Kasumi-1 (cell line): Measurements from ENCODE around the gene KLF11.
A peak's percentile ranks its signal among the peaks of the same experiment; 100 is the strongest.
"Not testable (repeated sequence)": the region's sequence is repeated elsewhere in the genome, so short reads cannot be mapped to it uniquely, and the experiment has no call there.

Experiments used
- DNase-seq, 2 experiments: peaks; one replicate each; lab custom pipeline; 2025; lab: John Stamatoyannopoulos, UW

The KLF11 gene

DNA sequence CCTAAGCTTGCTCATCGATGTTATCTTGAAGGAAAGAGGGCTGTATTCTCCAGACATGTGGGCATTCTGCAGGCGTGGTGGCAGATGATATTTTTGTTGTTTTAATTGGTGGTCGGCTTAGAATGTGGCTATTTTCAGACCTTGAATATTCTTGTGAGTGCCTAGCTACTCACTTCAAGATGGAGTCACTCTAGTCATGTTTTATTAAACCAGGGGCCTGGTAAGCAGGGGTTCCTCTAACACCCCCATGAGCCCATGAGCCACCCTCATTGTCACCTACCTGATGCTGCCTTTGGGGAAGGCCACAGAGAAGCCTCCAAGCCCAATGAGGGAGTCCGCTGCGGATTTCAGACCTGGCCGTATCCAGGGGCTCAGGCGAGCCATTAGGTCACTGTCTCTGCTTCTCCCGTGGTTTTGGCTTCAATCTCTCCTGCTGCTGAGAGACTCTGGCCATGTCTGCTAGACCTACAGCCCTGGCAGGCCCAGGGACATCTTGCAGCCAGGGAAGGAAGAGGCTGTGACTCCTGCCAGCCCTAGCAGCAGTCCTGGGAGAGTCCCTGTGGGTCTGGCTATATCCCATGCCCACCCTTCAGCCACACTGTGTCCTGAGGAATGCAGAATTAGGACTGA is 16.3 kb upstream of the KLF11 start:
- no peak for DNase-seq

DNA sequence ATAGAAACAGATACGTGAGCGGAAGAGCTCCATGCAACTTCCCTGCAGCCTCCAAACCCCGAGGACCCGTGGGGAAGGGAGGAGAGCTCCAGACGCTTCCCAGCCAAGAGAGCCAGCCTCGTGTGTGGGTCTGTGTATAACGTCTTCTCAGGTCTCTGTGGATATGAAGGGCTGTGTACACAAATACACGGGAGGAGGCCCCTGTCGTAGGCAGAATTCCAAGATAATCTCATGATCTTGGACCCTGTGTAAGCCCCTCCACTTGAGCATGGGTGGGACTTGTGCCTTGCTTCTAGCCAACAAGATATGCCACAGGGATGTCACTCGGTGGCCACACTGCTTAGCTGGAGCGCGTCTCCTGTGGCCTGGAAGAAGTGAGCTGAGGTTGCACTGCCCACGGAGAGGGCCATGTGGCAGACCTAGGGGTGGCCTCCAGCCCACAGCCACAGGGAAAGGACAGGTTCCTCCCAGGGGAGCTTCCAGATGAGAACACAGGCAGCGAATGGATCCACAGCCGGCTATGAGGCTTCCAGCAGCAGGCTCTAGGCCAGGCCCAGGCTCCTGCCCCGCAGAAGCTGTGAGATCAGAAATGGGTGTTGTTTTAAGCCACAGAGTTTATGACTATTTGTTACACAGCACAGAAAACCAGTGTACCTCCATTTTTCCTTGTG is 15.6 kb upstream of the KLF11 start:
- DNase-seq = no peak

DNA sequence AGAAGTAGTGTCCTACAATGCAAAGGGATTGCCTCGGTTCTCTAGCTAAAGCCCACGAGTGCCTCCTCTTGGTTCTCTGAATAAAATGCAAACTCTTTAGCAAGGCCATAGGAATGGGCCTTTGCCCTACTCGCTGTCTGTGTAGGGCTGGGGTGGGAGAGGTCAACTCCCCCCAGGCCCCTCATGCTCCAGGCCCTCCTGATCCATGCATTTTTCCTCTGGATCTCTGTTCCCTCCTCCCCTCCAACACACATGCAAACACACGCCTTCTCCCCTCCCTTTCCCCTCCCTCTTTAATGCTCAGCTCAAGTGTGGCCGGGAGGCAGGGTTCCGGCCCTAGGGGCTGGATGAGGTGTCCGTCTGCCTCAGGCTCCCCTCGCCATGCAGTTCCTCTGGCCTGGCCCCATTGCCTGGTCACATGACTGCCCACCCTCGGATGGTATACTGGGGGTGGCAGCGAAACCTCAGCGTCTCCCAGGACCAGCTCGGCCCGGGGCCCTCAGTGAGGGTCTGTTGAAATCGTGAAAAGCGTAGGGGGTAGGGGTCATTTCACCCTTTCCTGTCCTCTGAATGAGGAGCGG is 14.9 kb upstream of the KLF11 start:
- DNase-seq = no peak

DNA sequence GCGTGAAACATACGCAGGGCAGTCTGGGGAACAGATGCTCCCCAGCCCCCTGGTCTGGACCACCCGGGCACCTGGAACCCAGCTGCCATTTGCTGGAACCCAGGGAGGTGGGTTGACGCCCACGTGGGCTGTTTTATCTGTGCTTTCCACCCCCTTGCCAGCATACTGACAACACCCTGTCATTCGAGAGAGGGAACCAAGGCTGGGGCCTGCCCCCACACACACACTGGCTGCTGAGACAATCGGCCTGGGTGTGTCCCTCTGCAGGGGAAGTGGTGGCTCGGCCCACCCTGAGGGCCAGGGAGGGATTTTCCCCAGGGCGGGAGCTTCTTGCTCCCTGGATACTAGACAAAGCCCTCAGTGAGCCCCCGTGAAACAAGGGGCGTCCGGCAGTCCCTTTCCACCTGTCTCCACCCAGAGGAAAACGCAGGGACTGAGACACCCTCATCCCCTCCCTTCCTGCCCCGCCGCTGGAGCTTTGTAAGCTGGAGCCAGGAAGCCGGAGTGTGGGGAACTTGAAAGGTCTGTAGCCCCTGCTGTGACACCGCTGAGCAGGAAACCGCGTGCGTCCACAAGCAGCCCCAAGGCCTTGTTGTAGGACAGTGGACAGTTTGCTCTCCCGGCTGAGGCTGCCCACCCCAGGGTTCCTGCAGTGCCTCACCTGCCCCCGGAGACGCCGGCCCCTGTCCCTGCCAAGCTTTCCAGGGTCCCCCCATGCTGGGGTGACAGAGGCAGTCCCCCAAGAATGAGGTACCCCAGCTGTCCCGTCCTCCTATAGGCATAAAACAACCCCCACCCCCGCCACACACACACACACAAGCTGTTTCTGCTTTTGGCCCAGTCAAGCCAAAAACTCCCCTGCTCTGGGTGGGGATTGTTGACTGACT is 14.1 kb upstream of the KLF11 start:
- DNase-seq = peak; percentile 76 to 80

DNA sequence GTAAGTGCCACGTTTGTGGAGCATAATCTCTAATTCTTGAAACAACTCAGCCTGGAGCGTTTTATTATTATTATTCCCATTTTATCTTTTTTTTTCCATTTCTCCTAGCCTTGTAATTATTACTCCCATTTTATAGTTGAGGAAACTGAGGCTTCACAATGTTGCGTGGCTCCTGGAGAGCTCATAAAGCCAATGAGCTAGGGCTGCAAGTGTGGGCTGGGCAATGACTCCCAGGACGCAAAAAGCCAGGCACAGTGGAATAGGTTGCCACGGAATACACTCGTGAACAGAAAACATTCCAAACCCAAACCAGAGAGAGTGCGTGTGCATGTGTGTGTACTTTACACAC is 13.5 kb upstream of the KLF11 start:
- DNase-seq = no peak

DNA sequence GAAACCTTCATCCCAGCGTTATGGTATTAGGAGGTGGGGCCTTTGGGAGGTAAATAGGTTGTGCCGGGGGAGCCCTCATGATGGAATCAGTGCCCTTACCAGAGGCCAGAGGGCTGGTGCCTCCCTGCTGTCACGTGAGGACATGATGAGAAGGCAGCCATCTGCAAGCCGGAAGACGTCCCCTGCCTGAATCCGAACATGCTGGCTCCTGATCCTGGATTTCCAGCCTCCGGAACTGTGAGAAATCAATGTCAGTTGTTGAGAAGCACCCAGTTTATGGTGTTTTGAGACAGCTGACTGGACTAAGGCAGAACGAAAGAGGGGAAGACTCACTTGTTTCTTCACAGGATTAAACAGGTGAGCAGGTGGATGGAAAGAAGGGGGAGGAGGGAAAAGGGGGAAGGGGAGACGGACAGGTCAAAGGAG is 13.0 kb upstream of the KLF11 start:
- no peak for DNase-seq

DNA sequence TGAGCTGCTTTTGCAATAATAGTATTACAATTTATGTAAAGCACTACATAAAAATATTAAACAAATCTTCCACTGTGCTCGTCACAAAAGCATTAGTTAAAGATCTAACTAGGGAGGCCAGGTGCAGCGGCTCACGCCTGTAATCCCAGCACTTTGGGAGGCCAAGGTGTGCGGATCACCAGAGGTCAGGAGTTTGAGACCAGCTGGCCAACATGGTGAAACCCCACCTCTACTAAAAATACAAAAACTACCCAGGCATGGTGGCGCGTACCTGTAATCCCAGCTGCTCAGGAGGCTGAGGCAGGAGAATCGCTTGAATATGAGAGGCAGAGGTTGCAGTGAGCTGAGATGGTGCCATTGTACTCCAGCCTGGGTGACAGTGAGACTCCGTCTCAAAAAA is 12.6 kb upstream of the KLF11 start:
- DNase-seq = not testable (repeated sequence)

DNA sequence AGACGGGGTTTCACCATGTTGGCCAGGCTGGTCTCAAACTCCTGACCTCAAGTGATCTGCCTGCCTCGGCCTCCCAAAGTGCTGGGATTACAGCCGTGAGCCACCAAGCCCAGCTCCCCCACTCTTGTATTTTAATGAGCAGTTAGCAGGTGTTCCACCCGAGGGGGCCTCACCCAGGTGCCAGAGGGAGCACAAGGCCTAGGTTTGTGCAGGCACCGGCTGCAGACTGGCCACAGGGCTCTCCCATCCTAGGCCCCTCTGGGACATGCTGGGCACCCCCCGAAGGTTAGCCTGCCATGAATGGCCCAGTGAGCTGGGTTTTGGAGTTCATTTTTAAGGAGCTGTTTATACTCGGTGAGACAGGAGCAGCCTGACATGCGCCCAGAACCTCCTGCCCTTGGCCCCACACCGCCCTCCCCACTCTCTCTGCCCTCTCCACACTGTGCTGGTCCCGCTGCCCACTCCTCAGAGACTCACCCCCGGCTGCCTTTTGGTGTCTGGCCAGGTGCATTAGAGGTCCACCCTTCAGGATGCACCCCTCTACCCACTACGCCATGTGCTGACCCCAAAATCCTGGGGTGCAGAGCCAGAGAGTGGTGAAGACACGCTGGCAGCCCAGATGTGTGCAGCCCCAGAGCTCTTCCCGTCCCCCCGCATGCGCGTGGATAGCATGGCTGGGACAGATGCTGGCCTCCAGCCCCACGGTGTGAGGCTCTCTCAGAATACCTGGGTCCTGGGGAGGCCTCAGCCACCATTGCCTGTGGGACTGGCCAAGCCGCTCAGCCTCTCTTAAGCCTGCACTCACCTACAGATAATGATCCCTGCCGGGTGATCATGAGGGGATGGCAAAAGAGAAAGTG is 11.2 kb upstream of the KLF11 start:
- no peak for DNase-seq

DNA sequence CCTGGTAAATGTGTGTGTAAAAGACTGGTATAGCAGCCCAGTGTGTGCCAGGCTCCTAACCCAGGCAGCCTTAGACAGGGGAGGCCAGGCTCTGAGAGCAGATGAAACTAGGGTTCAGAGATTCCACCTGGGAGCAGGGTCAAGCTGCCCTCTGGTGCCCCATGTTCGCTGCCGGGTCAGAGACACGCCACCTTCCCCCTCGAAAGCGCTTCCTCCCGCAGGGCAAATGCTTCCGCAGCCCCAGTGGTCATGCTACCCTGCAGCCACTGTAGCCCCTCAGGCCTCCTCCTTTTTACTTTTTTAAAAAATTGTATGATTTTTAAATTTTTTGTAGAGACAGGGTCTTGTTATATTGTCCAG is 10.6 kb upstream of the KLF11 start:
- DNase-seq = no peak

DNA sequence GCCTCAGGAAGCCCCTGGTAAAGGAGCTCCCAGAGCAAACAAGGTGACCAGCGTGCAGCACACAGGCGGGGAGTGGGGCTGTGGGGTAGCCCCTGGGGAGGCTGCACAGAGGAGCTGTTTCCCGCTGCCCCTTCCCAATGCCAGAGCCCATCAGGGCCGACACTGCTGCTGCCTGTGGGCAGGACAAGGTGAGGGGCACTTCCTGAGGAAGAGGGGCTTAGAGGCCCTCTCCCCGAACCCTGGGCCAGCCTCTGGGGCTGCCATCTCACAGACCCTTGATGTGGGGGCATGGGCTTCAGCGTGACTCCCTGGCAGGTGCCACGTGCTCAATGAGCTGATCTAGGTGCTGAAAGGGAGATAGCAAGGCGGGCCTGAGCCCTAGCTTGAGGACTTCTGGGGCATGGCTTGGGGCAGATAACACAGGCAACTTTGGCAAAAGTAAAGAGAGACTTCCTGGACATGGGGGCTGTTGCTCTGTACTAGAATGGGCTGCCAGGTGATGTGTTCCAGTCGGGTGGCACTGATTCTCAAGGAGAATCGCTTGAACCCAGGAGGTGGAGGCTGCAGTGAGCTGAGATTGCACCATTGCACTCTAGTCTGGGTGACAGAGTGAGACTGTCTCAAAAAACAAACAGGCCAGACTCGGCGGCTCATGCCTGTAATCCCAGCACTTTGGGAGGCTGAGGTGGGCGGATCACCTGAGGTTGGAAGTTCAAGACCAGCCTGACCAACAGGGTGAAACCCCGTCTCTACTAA is 9.9 kb upstream of the KLF11 start:
- DNase-seq = no peak

DNA sequence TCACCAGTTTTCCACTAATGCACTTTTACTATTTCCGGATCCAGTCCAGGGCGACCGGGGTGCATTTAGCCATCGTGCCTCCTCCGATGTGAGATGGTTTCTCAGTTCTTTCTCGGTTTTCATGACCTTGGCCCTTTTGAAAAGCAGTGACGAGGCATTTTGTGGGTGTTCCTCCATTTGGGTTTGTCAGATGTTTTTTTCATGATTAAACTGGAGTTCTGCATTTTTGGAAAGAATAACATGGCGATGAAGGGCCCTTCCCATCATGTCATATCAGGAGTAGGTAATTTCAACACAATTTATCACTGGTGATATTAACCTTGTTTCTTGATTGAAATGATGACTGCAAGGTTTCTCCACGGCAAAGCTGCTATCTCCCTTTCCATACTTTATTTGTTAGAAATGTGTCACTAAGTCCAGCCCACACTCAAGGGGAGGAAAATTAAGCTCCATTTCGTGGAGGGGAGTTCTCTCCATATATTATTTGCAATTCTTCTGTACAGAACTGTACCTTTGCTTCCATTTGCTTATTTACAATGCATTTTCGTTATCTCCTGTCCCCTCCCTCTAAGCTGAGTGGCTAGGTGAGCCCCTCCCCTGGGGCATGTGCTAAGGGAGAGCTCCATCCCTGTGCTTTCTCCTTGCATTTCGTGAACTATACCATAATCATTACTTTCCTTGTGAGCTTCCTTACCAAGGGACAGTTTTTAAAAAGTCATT is 8.9 kb upstream of the KLF11 start:
- no peak for DNase-seq

DNA sequence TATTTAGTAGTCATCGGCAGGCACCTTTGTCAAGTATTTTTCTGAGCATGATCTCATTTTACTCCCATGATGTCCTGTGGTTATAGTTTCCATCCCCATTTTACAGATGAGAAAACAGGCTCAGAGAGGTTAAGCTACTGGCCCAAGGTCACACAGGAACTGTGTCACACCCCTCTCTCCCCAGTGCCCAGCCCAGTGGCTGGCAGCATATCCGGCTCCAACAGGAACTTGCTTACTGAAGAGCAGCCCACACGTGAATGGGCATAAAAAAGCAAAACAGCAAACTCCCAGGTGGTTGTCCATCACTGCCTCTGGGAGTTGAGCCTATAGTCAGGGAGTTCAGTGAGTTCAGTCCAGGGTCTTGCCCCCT is 8.3 kb upstream of the KLF11 start:
- no peak for DNase-seq

DNA sequence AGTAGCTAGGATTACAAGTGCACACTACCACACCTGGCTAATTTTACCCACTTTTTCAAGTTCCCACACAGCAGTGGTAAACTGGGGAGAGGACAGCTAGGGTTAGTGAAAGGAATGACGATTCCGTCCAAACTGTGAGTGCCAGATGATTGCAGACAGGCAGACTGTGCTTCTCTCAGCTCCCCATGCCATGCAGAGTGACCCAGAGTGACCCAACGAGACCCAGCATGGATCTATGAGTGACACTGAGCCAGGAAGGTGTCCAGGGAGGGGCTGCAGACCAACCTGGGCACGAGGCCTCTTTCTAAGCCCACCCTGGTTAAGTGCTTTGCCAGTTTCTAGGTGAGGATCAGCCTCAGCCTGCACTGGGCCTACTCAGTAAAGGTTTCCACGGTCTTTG is 7.7 kb upstream of the KLF11 start:
- no peak for DNase-seq

DNA sequence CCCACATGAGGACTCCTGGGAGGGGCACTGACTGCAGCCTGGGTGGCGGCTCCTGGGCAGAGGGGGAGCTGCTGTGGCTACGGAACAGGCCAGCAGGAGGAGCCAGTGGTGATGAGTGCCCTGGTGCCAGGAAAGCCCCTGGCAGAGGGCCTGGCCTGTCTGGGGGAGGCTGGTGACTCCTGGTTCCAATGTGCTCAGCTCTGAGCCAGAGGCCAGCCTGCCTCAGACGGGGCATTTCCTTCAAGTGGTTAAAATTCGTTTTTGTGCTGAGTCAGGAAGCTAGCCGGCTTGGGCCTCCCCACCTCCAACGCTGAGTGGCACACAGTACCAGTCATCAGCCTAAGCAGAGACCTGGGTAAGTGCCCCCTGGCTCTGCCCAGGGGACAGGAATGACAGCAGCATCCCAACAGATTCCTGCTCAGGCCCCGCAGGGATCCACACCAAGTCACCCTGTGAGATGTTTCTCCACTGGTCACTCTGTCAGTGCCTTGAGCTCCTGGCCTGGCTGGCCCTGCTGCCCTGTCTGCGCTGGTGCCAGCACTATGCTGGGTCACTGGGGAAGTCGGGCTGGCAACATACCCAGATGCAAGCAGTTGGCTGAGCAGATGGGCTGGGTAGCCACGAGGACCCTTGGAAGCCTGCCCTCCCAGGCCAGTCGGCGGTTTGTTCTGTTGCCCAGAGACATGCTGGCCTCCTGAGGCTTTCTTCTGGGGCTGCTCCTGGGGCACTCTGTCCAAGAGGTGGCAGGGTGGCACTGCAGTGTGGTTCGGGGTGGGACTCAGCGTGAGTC is 7.1 kb upstream of the KLF11 start:
- DNase-seq = peak; percentile 8 to 17

DNA sequence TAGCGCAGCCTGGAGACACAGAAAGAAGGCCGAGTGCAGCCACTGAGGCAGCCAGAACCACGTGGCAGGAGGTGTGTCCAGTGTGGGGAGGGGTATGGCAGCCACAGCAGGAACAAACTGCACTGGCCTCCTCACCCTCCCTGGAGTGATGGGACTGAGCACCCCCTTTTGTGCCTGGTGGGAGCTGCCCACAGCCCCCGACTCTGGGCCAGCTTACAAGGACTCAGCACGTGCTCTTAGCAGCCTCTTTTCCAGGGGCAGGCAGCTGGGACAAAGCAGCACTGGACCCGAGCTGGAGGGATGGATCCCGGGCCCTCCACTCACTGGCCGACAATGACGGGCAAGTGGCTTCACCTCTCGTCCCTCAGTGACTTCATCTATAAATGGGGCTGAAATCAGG is 5.2 kb upstream of the KLF11 start:
- no peak for DNase-seq

DNA sequence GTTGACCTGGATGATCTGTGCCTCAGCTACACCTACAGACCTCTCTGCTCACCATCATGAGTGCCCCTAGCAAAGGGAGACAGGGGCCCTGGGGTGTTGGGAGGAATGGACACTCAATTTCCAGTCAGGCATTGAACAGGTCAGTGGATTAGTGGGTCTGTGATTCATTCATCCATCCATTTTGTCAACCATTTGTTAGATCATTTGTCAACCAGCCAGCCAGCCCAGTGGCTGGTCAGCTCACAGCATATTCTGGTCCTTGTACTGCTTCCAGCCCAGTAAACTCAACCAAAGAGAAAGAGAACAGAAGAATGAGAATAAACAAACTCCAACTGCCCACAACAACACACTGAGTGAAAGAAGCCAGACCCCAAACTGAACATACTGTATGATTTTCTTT is 4.6 kb upstream of the KLF11 start:
- DNase-seq = no peak

DNA sequence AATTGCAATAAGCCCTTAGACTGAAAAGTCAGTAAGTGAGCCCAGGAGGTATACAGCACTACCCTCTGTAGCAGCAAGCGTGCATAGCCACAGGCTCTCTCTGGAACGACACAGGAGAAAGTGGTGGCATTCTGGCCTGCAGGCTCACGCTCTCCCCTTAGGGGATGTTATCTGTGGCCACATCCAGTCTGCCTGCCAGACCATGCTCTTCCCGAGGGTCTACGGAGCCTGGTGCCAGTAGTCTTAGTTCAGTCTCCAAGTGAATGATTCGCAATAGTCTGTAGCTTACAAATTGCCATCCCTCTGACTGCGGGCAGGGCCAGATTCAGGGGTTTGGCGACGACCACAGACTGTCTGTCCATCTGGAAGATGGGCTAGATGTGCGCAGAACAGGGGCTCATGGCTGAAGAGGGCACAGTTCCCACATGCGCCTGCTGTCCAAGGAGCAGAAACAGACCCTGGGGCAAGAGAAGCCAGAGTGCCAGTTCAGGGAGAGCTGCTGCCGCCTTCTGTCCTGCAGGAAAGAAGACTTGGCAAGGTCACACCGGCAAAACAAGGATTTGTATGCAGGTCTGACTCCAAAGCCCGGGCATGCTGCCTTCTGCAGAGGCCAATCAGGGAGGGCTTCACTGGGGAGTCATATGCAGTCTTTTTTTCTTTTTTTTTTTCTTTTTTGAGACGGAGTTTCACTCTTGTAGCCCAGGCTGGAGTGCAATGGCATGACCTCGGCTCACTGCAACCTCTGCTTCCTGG is 3.5 kb upstream of the KLF11 start:
- no peak for DNase-seq

DNA sequence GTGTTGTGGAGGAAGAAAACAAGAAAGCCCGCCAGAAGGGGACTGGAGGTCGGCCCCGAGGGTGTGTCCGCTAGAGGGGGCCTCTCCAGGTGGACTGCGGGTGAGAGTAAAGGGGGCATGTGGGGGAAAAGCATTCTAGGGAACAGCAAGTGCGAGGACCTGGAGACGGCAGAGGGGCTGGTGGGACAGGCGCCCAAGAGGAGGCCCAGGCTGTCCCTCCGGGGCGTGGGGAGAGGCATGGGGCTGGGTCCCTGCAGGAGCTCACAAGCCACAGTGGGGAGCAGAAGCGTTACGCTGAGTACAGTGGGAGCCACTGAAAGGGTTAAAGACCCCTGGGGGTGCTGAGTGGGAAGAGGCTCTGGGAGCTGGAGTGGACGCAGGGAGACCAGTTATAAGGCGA is 1.6 kb upstream of the KLF11 start:
- no peak for DNase-seq
